Endodermal cell (in vitro differentiated cells): ENCODE results near the gene SLC25A38. TPM values are rescaled to one million over a fixed set of nuclear protein-coding genes. Genes with fewer than 3 reads are reported as not detected.
A peak's percentile ranks its signal among the peaks of the same experiment; 100 is the strongest.

Experiments
- DNase-seq: peaks from one replicate; pipeline ENCODE4 v3.0.0-alpha.2; 2017
- H3K27ac ChIP-seq: 2 replicates; pipeline ENCODE4 v1.5.1; 2013; ENCODE audit warnings: mild to moderate bottlenecking, low read depth, low read length, moderate library complexity
- H3K27me3 ChIP-seq: 2 replicates; pipeline ENCODE4 v1.6.1; 2013; ENCODE audit warnings: mild to moderate bottlenecking, low read length, moderate library complexity; ENCODE audit not compliant: insufficient read depth, control insufficient read depth, poor library complexity, severe bottlenecking
- H3K36me3 ChIP-seq: 2 replicates; pipeline ENCODE4 v1.7.0; 2013; ENCODE audit warnings: mild to moderate bottlenecking, low read length, moderate library complexity; ENCODE audit not compliant: control insufficient read depth, insufficient read depth
- H3K4me1 ChIP-seq: one replicate; pipeline ENCODE4 v1.7.0; 2013; ENCODE audit warnings: low read length; ENCODE audit not compliant: control insufficient read depth, insufficient read depth
- H3K4me3 ChIP-seq: 2 replicates; pipeline ENCODE4 v1.5.1; 2013; ENCODE audit warnings: mild to moderate bottlenecking, low read length, moderate library complexity
- H3K9ac ChIP-seq: 2 replicates; pipeline ENCODE4 v1.6.1; 2013; ENCODE audit warnings: mild to moderate bottlenecking, low read length, moderate library complexity; ENCODE audit not compliant: poor library complexity, severe bottlenecking; ENCODE audit errors: extremely low read depth
- H3K9me3 ChIP-seq: 2 replicates; pipeline ENCODE4 v1.6.1; 2013; ENCODE audit warnings: mild to moderate bottlenecking, low read length, moderate library complexity; ENCODE audit not compliant: control insufficient read depth
- H3K27ac Mint-ChIP-seq: 2 replicates; pipeline ENCODE4 v1.8.0; 2020; ENCODE audit warnings: mixed read lengths
- H3K27me3 Mint-ChIP-seq: 2 replicates; pipeline ENCODE4 v1.8.0; 2021; ENCODE audit warnings: mild to moderate bottlenecking, mixed read lengths; ENCODE audit not compliant: insufficient read depth
- H3K36me3 Mint-ChIP-seq: 2 replicates; pipeline ENCODE4 v1.8.0; 2020; ENCODE audit warnings: low read depth, mixed read lengths
- H3K4me1 Mint-ChIP-seq: 2 replicates; pipeline ENCODE4 v1.8.0; 2020; ENCODE audit warnings: mixed read lengths
- H3K4me3 Mint-ChIP-seq: 2 replicates; pipeline ENCODE4 v1.8.0; 2020; ENCODE audit warnings: mild to moderate bottlenecking, moderate library complexity, mixed read lengths
- H3K9me3 Mint-ChIP-seq: 2 replicates; pipeline ENCODE4 v1.8.0; 2020; ENCODE audit warnings: mild to moderate bottlenecking, mixed read lengths
- WGBS, 2 experiments: methylation state at CpG; one replicate each; pipeline versions ENCODE4 v1.1.5 to v1.1.7; 2013; ENCODE audit warnings: missing lambda C conversion rate in 2 of 2, mixed read lengths in 1 of 2; ENCODE audit not compliant: insufficient coverage in 1 of 2, insufficient read length in 1 of 2; 5-methylcytosine and 5-hydroxymethylcytosine counted together
- total RNA-seq, 2 donors: library from RNA; stranded (reverse); fragmentation: NEBNext Ultra II Directional in 1 of 2; extraction: Animal tissue kit (Norgen Biotek cat#: 25700) in 1 of 2; gene quantifications; 2 replicates in 1 of 2; 3 replicates in 1 of 2; pipeline ENCODE4 v1.2.1, GENCODE V29; 2021
- TF ChIP-seq, protein P1 (sequence below): fragments of 200-600 bp; sonication (generic); conservative IDR thresholded peaks from 2 replicates; pipeline ENCODE4 v1.5.0; 2021; ENCODE audit warnings: antibody characterized with exemption, mild to moderate bottlenecking

Gene SLC25A38
- total RNA-seq, 2 donors from 2014 or later = 33.4 to 37.7 TPM

DNA sequence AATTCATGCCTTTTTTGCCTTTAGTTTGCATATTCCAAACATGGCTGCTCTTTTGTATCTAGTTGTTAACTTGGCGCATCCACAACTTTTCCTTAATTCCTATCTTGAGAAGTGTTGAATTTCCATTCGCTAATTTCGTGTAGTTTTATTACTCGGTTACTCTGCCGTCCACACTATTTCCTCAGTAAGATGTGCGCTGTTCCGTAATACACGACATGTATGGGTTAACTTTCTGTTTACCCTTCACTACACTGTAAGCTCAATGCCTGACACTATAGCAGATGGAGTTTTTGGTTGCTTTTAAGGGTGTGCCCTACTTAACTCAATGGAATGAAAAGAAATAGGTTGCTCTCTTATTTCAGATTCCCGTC is 24.1 kb downstream of the SLC25A38 start:
- peak overlapping the region; percentile 94 for H3K9ac ChIP-seq
- H3K27ac ChIP-seq = peak overlapping the region; percentile 93
- peak overlapping the region; percentile 90 for H3K4me3 ChIP-seq
- H3K27me3 ChIP-seq = no peaks in the 10 kb centered on the region
- H3K4me1 ChIP-seq = peaks cover 7% of the 10 kb centered on the region
- H3K9me3 Mint-ChIP-seq = no peaks in the 10 kb centered on the region
- WGBS, 2 experiments = 0 to 4% methylated on average over 2 to 9 of the region's 9 CpGs
- DNase-seq = no peak
- H3K36me3 ChIP-seq = peaks cover 53% of the 10 kb centered on the region
- H3K27ac Mint-ChIP-seq = peak overlapping the region; percentile 90
- peak overlapping the region; percentile 78 for H3K4me3 Mint-ChIP-seq
- no peaks in the 10 kb centered on the region for H3K9me3 ChIP-seq
- H3K36me3 Mint-ChIP-seq = peaks cover 52% of the 10 kb centered on the region
- H3K27me3 Mint-ChIP-seq = no peaks in the 10 kb centered on the region
- TF ChIP-seq, protein P1, sequence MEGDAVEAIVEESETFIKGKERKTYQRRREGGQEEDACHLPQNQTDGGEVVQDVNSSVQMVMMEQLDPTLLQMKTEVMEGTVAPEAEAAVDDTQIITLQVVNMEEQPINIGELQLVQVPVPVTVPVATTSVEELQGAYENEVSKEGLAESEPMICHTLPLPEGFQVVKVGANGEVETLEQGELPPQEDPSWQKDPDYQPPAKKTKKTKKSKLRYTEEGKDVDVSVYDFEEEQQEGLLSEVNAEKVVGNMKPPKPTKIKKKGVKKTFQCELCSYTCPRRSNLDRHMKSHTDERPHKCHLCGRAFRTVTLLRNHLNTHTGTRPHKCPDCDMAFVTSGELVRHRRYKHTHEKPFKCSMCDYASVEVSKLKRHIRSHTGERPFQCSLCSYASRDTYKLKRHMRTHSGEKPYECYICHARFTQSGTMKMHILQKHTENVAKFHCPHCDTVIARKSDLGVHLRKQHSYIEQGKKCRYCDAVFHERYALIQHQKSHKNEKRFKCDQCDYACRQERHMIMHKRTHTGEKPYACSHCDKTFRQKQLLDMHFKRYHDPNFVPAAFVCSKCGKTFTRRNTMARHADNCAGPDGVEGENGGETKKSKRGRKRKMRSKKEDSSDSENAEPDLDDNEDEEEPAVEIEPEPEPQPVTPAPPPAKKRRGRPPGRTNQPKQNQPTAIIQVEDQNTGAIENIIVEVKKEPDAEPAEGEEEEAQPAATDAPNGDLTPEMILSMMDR = no peak
- peaks cover 23% of the 10 kb centered on the region for H3K4me1 Mint-ChIP-seq

DNA sequence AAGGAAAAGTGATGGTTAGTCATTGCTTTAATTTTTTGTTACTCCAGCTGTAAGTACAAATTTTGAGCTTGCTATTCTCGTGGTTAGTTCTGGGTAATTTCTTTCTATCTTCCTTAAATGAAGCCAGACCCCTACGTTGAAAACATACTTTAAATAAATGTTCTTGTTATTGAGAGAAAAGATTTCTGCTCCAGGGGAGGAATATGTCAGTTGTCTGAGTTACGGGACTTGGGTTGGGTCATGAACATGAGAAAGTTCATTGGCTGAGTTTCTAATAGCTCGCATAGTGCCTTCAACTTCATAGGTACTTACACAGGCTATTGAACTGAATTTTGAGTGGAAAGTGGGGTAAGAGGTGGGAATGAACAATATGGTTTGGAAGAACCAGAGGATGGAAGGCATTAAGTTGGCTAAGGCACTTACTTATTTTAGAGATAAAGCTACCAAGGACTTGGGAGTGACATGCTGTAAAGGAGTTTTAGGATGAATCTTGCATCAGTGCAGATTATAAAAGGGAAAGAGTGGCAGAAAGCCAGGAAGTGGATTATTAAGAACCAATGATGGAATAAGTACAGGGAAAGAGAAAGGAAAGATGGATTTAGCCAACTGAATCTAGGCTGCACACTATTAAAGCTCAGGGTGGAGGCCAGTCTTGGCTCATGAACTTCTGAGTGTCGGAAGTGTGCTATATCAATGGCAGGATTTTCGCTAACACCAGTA is 24.8 kb downstream of the SLC25A38 start:
- peaks cover 23% of the 10 kb centered on the region for H3K4me1 Mint-ChIP-seq
- 70 to 100% methylated on average over 3 to 6 of the region's 6 CpGs for WGBS, 2 experiments
- H3K4me3 Mint-ChIP-seq = peak overlapping the region; percentile 78
- peak overlapping the region; percentile 90 for H3K4me3 ChIP-seq
- H3K27ac Mint-ChIP-seq = peak overlapping the region; percentile 90
- no peaks in the 10 kb centered on the region for H3K9me3 ChIP-seq
- no peaks in the 10 kb centered on the region for H3K27me3 ChIP-seq
- H3K4me1 ChIP-seq = peaks cover 7% of the 10 kb centered on the region
- H3K36me3 Mint-ChIP-seq = peaks cover 59% of the 10 kb centered on the region
- TF ChIP-seq, protein P1 = no peak
- no peak for DNase-seq
- H3K36me3 ChIP-seq = peaks cover 60% of the 10 kb centered on the region
- peak overlapping the region; percentile 94 for H3K9ac ChIP-seq
- no peak overlapping the region for H3K27ac ChIP-seq
- H3K9me3 Mint-ChIP-seq = no peaks in the 10 kb centered on the region
- H3K27me3 Mint-ChIP-seq = no peaks in the 10 kb centered on the region

DNA sequence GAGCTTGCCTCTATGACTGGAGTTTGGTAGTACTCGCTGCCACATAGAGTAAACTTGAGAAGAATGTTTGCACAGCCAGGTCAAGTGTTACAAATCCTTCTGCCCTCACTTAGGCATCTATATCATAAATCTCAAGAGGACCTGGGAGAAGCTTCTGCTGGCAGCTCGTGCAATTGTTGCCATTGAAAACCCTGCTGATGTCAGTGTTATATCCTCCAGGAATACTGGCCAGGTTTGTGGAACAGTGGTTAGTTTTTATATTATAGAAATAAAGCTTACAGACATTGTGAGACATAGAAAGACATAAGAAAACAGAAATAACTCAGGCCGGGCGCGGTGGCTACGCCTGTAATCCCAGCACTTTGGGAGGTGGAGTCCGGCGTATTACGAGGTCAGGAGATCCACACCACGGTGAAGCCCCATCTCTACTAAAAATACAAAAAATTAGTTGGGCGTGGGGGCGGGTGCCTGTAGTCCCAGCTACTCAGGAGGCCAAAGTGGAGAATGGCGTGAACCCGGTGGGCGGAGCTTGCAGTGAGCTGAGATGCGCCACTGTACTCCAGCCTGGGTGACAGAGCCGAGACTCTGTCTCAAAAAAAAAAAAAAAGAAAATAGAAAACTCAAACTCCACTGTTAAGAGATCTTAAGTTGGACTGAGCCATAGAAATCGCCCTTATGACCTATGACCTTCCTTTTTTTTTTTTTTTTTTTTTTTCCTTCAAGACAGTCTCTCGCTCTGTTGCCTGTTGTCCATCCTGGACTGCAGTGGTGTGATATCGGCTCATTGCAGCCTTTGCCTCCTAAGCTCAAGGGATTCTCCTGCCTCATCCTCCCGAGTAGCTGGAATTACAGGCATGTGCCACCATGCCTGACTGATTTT is 25.6 kb downstream of the SLC25A38 start:
- Histone ChIP-seq H3K4me1 (peaks cover 7% of the 10 kb centered on the region), H3K9me3 (no peaks in the 10 kb centered on the region), H3K9ac (peak overlapping the region; percentile 94), H3K36me3 (peaks cover 68% of the 10 kb centered on the region), H3K27me3 (no peaks in the 10 kb centered on the region), H3K4me3 (peak overlapping the region; percentile 90), H3K27ac (no peak overlapping the region)
- H3K27ac Mint-ChIP-seq = peak overlapping the region; percentile 88
- H3K4me3 Mint-ChIP-seq = peak overlapping the region; percentile 78
- H3K36me3 Mint-ChIP-seq = peaks cover 67% of the 10 kb centered on the region
- TF ChIP-seq, protein P1 = no peak
- 91 to 95% methylated on average over 13 to 21 of the region's 21 CpGs for WGBS, 2 experiments
- H3K9me3 Mint-ChIP-seq = no peaks in the 10 kb centered on the region
- no peaks in the 10 kb centered on the region for H3K27me3 Mint-ChIP-seq
- no peak for DNase-seq
- peaks cover 23% of the 10 kb centered on the region for H3K4me1 Mint-ChIP-seq
